Measurements from ENCODE around the gene ICE1. TPM values are rescaled to one million over a fixed set of nuclear protein-coding genes. Genes with fewer than 3 reads are reported as not detected.

The ICE1 gene
- total and polyA plus RNA-seq, 4 donors: 4.1 to 18.8 (median 9.5) TPM

GRCh38 chr5:5384660-5385330 is 37.7 kb upstream of the ICE1 start (continued):
- TF ChIP-seq GABPA (IDR thresholded peaks at IDR 0.05 in 1 of 2, conservative IDR thresholded peaks at IDR 0.05 in 1 of 2): no peak
- no peak for TF ChIP-seq NR2F2 (IDR thresholded peaks at IDR 0.05)
- TF ChIP-seq RXRA (IDR thresholded peaks at IDR 0.05): no peak

GRCh38 chr5:5385331-5385662 is 37.2 kb upstream of the ICE1 start:
- no peak overlapping the region for H3K4me3 ChIP-seq (ENCODE audit: low read depth in 1 of 3, low read length in 3 of 3)
- H3K27me3 ChIP-seq (ENCODE audit: control insufficient read depth in 4 of 4, insufficient read depth in 4 of 4, low read length in 3 of 4): no peaks in the 10 kb centered on the region
- no peak for TF ChIP-seq RAD21 (IDR thresholded peaks at IDR 0.05)
- TF ChIP-seq HNF4G (IDR thresholded peaks at IDR 0.05): no peak
- TF ChIP-seq ZBTB33 (IDR thresholded peaks at IDR 0.05): no peak
- no peak for TF ChIP-seq TAF1 (conservative IDR thresholded peaks at IDR 0.05)
- TF ChIP-seq YY1 (IDR thresholded peaks at IDR 0.05): no peak
- TF ChIP-seq RXRA (IDR thresholded peaks at IDR 0.05): no peak
- no peak for TF ChIP-seq ATF3 (IDR thresholded peaks at IDR 0.05)
- TF ChIP-seq SP1 (IDR thresholded peaks at IDR 0.05): no peak
- TF ChIP-seq GABPA (IDR thresholded peaks at IDR 0.05 in 1 of 2, conservative IDR thresholded peaks at IDR 0.05 in 1 of 2): no peak
- no peak for TF ChIP-seq EGR1 (IDR thresholded peaks at IDR 0.05; ENCODE audit: low read depth in 2 of 2)
- TF ChIP-seq HNF4A (conservative IDR thresholded peaks at IDR 0.05): no peak
- no peak for TF ChIP-seq NR2F2 (IDR thresholded peaks at IDR 0.05)
- no peak for TF ChIP-seq FOXA1 (IDR thresholded peaks at IDR 0.05)
- no peak for TF ChIP-seq REST (IDR thresholded peaks at IDR 0.05)
- TF ChIP-seq FOXA2 (IDR thresholded peaks at IDR 0.05): no peak
- no peak for TF ChIP-seq MAX (IDR thresholded peaks at IDR 0.05)
- TF ChIP-seq JUND (IDR thresholded peaks at IDR 0.05): no peak
- no peaks in the 10 kb centered on the region for H3K9me3 ChIP-seq (ENCODE audit: control insufficient read depth in 4 of 4, low read length in 3 of 4)
- no peak for DNase-seq (ENCODE audit: low spot score)
- 85% methylated on average over 8 of the region's 8 CpGs for WGBS
- H3K36me3 ChIP-seq (ENCODE audit: control insufficient read depth in 4 of 4, insufficient read depth in 3 of 4, low read depth in 1 of 4, low read length in 3 of 4): no peaks in the 10 kb centered on the region
- no peak overlapping the region for H3K9ac ChIP-seq (ENCODE audit: low read depth in 1 of 2, low read length in 2 of 2)
- H3K4me1 ChIP-seq (ENCODE audit: control insufficient read depth in 4 of 4, insufficient read depth in 4 of 4, low read length in 3 of 4): no peaks in the 10 kb centered on the region
- no peak overlapping the region for H3K27ac ChIP-seq (ENCODE audit: low read depth in 1 of 2, low read length in 2 of 2)
